ENCODE results near the gene INAFM1. TPM values are rescaled to one million over a fixed set of nuclear protein-coding genes. Genes with fewer than 3 reads are reported as not detected.
A peak's percentile ranks its signal among the peaks of the same experiment; 100 is the strongest.

The INAFM1 gene
- total and polyA plus RNA-seq, 9 of the 15 experiments (the other 6 are each of a cell fraction or from before 2014, with no cell fraction given) = 0.71 to 30.9 (median 3.1) TPM

GRCh38 chr19:47230921-47231214 lies 43.8 kb upstream of the INAFM1 start, which contains the start of gene BBC3 (continued):
- TF ChIP-seq, protein P1, sequence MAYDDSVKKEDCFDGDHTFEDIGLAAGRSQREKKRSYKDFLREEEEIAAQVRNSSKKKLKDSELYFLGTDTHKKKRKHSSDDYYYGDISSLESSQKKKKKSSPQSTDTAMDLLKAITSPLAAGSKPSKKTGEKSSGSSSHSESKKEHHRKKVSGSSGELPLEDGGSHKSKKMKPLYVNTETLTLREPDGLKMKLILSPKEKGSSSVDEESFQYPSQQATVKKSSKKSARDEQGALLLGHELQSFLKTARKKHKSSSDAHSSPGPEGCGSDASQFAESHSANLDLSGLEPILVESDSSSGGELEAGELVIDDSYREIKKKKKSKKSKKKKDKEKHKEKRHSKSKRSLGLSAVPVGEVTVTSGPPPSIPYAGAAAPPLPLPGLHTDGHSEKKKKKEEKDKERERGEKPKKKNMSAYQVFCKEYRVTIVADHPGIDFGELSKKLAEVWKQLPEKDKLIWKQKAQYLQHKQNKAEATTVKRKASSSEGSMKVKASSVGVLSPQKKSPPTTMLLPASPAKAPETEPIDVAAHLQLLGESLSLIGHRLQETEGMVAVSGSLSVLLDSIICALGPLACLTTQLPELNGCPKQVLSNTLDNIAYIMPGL (CRISPR knock-in tag; IDR thresholded peaks at IDR 0.05) = 0 out of 2 replicates have a peak, but pooled peaks have one; percentile 56
- TF ChIP-seq KAT7 (CRISPR knock-in tag; IDR thresholded peaks at IDR 0.05; ENCODE audit: borderline replicate concordance) = no peak
- TF ChIP-seq PRMT5 (CRISPR knock-in tag; IDR thresholded peaks at IDR 0.05) = no peak
- no peak for TF ChIP-seq RBM15 (IDR thresholded peaks at IDR 0.05; ENCODE audit: insufficient read depth, low read length)
- TF ChIP-seq MCM7 (IDR thresholded peaks at IDR 0.05) = no peak
- no peak for TF ChIP-seq ZKSCAN1 (IDR thresholded peaks at IDR 0.05; ENCODE audit: low read depth, low read length)
- TF ChIP-seq, protein P2, sequence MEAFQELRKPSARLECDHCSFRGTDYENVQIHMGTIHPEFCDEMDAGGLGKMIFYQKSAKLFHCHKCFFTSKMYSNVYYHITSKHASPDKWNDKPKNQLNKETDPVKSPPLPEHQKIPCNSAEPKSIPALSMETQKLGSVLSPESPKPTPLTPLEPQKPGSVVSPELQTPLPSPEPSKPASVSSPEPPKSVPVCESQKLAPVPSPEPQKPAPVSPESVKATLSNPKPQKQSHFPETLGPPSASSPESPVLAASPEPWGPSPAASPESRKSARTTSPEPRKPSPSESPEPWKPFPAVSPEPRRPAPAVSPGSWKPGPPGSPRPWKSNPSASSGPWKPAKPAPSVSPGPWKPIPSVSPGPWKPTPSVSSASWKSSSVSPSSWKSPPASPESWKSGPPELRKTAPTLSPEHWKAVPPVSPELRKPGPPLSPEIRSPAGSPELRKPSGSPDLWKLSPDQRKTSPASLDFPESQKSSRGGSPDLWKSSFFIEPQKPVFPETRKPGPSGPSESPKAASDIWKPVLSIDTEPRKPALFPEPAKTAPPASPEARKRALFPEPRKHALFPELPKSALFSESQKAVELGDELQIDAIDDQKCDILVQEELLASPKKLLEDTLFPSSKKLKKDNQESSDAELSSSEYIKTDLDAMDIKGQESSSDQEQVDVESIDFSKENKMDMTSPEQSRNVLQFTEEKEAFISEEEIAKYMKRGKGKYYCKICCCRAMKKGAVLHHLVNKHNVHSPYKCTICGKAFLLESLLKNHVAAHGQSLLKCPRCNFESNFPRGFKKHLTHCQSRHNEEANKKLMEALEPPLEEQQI (IDR thresholded peaks at IDR 0.05) = no peak
- TF ChIP-seq KDM5B (IDR thresholded peaks at IDR 0.05; ENCODE audit: insufficient replicate concordance, low read depth, low read length) = peak; percentile 25
- peak; percentile 46 for TF ChIP-seq SMAD1 (IDR thresholded peaks at IDR 0.05; ENCODE audit: low read depth, low read length, partially characterized antibody)
- no peak for TF ChIP-seq ELF1 (tag; IDR thresholded peaks at IDR 0.05)
- TF ChIP-seq, protein P3, sequence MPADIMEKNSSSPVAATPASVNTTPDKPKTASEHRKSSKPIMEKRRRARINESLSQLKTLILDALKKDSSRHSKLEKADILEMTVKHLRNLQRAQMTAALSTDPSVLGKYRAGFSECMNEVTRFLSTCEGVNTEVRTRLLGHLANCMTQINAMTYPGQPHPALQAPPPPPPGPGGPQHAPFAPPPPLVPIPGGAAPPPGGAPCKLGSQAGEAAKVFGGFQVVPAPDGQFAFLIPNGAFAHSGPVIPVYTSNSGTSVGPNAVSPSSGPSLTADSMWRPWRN (IDR thresholded peaks at IDR 0.05; ENCODE audit: low read depth) = no peak
- no peak for TF ChIP-seq HNRNPH1 (optimal IDR thresholded peaks at IDR 0.05; ENCODE audit: low read depth, low read length)
- TF ChIP-seq ETV5 (CRISPR knock-in tag; IDR thresholded peaks at IDR 0.05; ENCODE audit: low read depth) = no peak
- TF ChIP-seq ZBED1 (IDR thresholded peaks at IDR 0.05) = no peak
- TF ChIP-seq, protein P4, sequence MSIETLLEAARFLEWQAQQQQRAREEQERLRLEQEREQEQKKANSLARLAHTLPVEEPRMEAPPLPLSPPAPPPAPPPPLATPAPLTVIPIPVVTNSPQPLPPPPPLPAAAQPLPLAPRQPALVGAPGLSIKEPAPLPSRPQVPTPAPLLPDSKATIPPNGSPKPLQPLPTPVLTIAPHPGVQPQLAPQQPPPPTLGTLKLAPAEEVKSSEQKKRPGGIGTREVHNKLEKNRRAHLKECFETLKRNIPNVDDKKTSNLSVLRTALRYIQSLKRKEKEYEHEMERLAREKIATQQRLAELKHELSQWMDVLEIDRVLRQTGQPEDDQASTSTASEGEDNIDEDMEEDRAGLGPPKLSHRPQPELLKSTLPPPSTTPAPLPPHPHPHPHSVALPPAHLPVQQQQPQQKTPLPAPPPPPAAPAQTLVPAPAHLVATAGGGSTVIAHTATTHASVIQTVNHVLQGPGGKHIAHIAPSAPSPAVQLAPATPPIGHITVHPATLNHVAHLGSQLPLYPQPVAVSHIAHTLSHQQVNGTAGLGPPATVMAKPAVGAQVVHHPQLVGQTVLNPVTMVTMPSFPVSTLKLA (conservative IDR thresholded peaks at IDR 0.05) = no peak
- TF ChIP-seq GTF2B (IDR thresholded peaks at IDR 0.05; ENCODE audit: extremely low read depth, insufficient read length) = no peak
- no peak for TF ChIP-seq BRCA1 (IDR thresholded peaks at IDR 0.05)
- TF ChIP-seq BRCA1 (CRISPR knock-in tag; IDR thresholded peaks at IDR 0.05) = no peak
- TF ChIP-seq HOMEZ (CRISPR knock-in tag; IDR thresholded peaks at IDR 0.05) = no peak
- 0 out of 2 replicates have a peak, but pooled peaks have one; percentile 3 for TF ChIP-seq ZNF12 (CRISPR knock-in tag; IDR thresholded peaks at IDR 0.05)
- TF ChIP-seq ZNF212 (CRISPR knock-in tag; IDR thresholded peaks at IDR 0.05) = no peak
- no peak for TF ChIP-seq HOXB6 (CRISPR knock-in tag; IDR thresholded peaks at IDR 0.05; ENCODE audit: borderline replicate concordance)

All from K562 (cell line).